ENCODE measurements around the gene GDAP1L1.

Gene GDAP1L1

DNA sequence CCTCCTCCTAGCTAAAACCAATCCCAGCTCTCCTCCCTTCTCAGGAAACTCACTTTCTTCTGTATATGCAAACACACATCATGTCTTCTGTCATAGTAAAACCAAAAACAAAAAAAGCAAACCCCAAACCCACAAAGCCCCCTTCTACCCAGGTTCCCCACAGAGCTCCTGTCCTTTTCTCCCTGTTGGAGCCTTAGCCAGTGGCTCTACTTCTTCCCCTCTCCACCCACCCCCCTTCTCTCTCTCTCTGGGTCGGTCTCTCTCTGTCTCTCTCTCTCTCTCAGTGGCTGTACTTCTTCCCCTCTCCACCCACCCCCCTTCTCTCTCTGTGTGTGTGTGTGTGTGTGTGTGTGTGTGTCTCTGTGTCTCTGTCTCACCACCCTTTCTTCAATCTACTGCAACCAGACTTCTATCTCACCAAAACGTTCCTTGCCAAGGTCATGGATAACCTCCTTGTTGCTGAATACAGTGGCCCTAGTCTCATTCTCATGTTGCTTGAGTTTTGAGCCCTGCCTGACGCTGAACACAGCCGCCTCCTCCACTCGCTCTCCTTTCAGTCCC is 27.9 kb upstream of the GDAP1L1 start:
- WGBS, result 65% methylated on average over 4 of the region's 5 CpGs
- H3K9me3 ChIP-seq (ENCODE audit: control insufficient read depth, low read length), result no peaks in the 10 kb centered on the region

DNA sequence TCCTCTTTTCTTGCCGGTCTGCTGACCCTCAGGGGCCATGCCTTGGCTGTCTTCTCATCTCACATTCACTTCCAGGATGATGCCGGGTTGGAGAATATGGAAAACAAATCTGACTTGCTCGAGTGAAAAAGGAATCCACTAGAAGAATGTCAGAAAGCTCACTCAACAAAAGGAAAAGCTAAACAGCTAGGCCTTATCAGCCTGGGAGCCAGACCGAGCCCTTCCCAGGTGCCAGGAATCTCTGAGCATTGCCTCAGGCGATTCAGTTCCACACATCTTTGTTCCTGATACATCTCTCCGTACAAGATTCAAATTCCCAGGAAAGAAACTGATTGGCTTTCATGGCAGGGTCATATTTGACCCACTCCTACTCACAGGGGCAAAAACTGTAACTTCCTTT is 27.3 kb upstream of the GDAP1L1 start:
- Histone ChIP-seq H3K4ac (ENCODE audit: low read depth in 1 of 2, low read length in 2 of 2) (no peak overlapping the region), H3K4me1 (ENCODE audit: control insufficient read depth, insufficient read depth, low read depth, low read length) (peaks cover 1% of the 10 kb centered on the region), H2BK5ac (ENCODE audit: low read depth, low read length, poor library complexity, severe bottlenecking) (no peak overlapping the region), H2BK15ac (ENCODE audit: low read depth, poor library complexity, severe bottlenecking) (no peak overlapping the region), H2BK120ac (ENCODE audit: low read depth, low read length) (no peak overlapping the region), H3K36me3 (ENCODE audit: control insufficient read depth in 1 of 2, insufficient read depth in 2 of 2, low read depth in 1 of 2, low read length in 2 of 2) (peaks cover 0 to 8% of the 10 kb centered on the region in 2 experiments), H3K9ac (ENCODE audit: low read length) (no peak overlapping the region), H3K18ac (ENCODE audit: low read depth in 1 of 2, low read length in 2 of 2) (no peak overlapping the region), H3K79me1 (replicated peaks; ENCODE audit: low read length, poor library complexity, severe bottlenecking) (peaks cover 6% of the 10 kb centered on the region), H3K14ac (ENCODE audit: low read length in 2 of 2) (no peak overlapping the region), H3K23ac (ENCODE audit: low read length in 2 of 2) (no peak overlapping the region), H2AFZ (ENCODE audit: low read depth, low read length) (no peak overlapping the region), H4K8ac (ENCODE audit: low read length) (no peak overlapping the region), H3K27me3 (ENCODE audit: control insufficient read depth in 1 of 2, insufficient read depth in 1 of 2, low read length in 2 of 2) (no peaks in the 10 kb centered on the region), H3K9me3 (ENCODE audit: control insufficient read depth, low read length) (no peaks in the 10 kb centered on the region), H2BK12ac (ENCODE audit: low read length in 2 of 2) (no peak overlapping the region), H3K4me3 (ENCODE audit: insufficient read depth in 1 of 2, low read depth in 1 of 2, low read length in 2 of 2) (no peak overlapping the region), H3K4me2 (ENCODE audit: low read length, poor library complexity, severe bottlenecking) (no peak overlapping the region), H4K91ac (ENCODE audit: low read length) (no peak overlapping the region), H3K27ac (ENCODE audit: low read length, poor library complexity, severe bottlenecking) (no peak overlapping the region), H2AK5ac (ENCODE audit: low read length, severe bottlenecking) (no peak overlapping the region)
- no peak for DNase-seq
- WGBS, result 64% methylated on average over 6 of the region's 6 CpGs

More for the DNA sequence above, 27.9 kb upstream of the GDAP1L1 start:
- peaks cover 6% of the 10 kb centered on the region for H3K79me1 ChIP-seq (replicated peaks; ENCODE audit: low read length, poor library complexity, severe bottlenecking)
- no peak overlapping the region for H4K91ac ChIP-seq (ENCODE audit: low read length)
- no peak overlapping the region for H3K23ac ChIP-seq (ENCODE audit: low read length in 2 of 2)
- no peak overlapping the region for H2BK15ac ChIP-seq (ENCODE audit: low read depth, poor library complexity, severe bottlenecking)
- no peak overlapping the region for H2AK5ac ChIP-seq (ENCODE audit: low read length, severe bottlenecking)
- no peak overlapping the region for H3K14ac ChIP-seq (ENCODE audit: low read length in 2 of 2)
- no peak overlapping the region for H3K4me2 ChIP-seq (ENCODE audit: low read length, poor library complexity, severe bottlenecking)
- no peak overlapping the region for H3K4me3 ChIP-seq (ENCODE audit: insufficient read depth in 1 of 2, low read depth in 1 of 2, low read length in 2 of 2)
- H3K18ac ChIP-seq (ENCODE audit: low read depth in 1 of 2, low read length in 2 of 2), result no peak overlapping the region
- H3K27me3 ChIP-seq (ENCODE audit: control insufficient read depth in 1 of 2, insufficient read depth in 1 of 2, low read length in 2 of 2), result no peaks in the 10 kb centered on the region
- H2AFZ ChIP-seq (ENCODE audit: low read depth, low read length), result no peak overlapping the region
- peaks cover 1% of the 10 kb centered on the region for H3K4me1 ChIP-seq (ENCODE audit: control insufficient read depth, insufficient read depth, low read depth, low read length)
- no peak overlapping the region for H3K9ac ChIP-seq (ENCODE audit: low read length)
- H4K8ac ChIP-seq (ENCODE audit: low read length), result no peak overlapping the region
- H3K4ac ChIP-seq (ENCODE audit: low read depth in 1 of 2, low read length in 2 of 2), result no peak overlapping the region
- H2BK120ac ChIP-seq (ENCODE audit: low read depth, low read length), result no peak overlapping the region
- no peak overlapping the region for H2BK5ac ChIP-seq (ENCODE audit: low read depth, low read length, poor library complexity, severe bottlenecking)
- H3K36me3 ChIP-seq (ENCODE audit: control insufficient read depth in 1 of 2, insufficient read depth in 2 of 2, low read depth in 1 of 2, low read length in 2 of 2), result peaks cover 0 to 8% of the 10 kb centered on the region in 2 experiments
- no peak overlapping the region for H2BK12ac ChIP-seq (ENCODE audit: low read length in 2 of 2)
- H3K27ac ChIP-seq (ENCODE audit: low read length, poor library complexity, severe bottlenecking), result no peak overlapping the region
- DNase-seq, result no peak

DNA sequence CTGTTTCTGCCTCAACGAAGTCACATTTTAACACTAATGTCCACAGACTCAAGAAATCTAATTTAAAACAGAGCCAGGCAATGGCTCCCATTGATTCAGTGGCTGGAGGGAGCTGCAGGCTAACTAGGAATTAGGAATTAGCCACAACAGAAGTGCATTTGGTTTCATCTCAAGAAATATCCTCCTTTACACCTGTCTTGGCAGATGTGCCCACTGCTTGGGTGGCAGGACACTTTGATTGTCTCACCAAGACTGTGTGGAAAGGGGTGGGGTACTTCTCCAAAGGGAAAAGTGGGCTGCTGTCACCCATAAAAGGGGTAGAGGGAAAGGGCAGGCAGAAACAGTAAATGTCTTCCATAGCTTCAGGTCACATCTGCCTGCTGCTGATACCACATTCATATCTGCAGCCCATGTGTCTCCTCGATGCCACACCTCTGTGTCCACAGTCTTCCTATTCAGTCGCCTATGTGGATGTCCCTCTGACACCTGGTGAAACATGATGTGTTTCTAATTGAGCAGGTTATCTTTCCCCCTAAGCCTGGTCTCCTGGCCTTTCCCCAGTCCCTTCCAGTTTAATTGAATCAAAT is 25.6 kb upstream of the GDAP1L1 start:
- no peak overlapping the region for H2AK5ac ChIP-seq (ENCODE audit: low read length, severe bottlenecking)
- no peak overlapping the region for H3K14ac ChIP-seq (ENCODE audit: low read length in 2 of 2)
- no peak overlapping the region for H2BK5ac ChIP-seq (ENCODE audit: low read depth, low read length, poor library complexity, severe bottlenecking)
- peaks cover 1% of the 10 kb centered on the region for H3K4me1 ChIP-seq (ENCODE audit: control insufficient read depth, insufficient read depth, low read depth, low read length)
- H4K91ac ChIP-seq (ENCODE audit: low read length), result no peak overlapping the region
- no peak overlapping the region for H2BK15ac ChIP-seq (ENCODE audit: low read depth, poor library complexity, severe bottlenecking)
- H3K79me1 ChIP-seq (replicated peaks; ENCODE audit: low read length, poor library complexity, severe bottlenecking), result peaks cover 5% of the 10 kb centered on the region
- no peak overlapping the region for H4K8ac ChIP-seq (ENCODE audit: low read length)
- no peak overlapping the region for H2BK120ac ChIP-seq (ENCODE audit: low read depth, low read length)
- H3K23ac ChIP-seq (ENCODE audit: low read length in 2 of 2), result no peak overlapping the region
- H3K36me3 ChIP-seq (ENCODE audit: control insufficient read depth in 1 of 2, insufficient read depth in 2 of 2, low read depth in 1 of 2, low read length in 2 of 2), result peaks cover 0 to under 1% of the 10 kb centered on the region in 2 experiments
- no peaks in the 10 kb centered on the region for H3K9me3 ChIP-seq (ENCODE audit: control insufficient read depth, low read length)
- H3K4me2 ChIP-seq (ENCODE audit: low read length, poor library complexity, severe bottlenecking), result no peak overlapping the region
- no peak overlapping the region for H3K9ac ChIP-seq (ENCODE audit: low read length)
- H3K18ac ChIP-seq (ENCODE audit: low read depth in 1 of 2, low read length in 2 of 2), result no peak overlapping the region
- no peak overlapping the region for H3K27ac ChIP-seq (ENCODE audit: low read length, poor library complexity, severe bottlenecking)
- DNase-seq, result no peak
- H2BK12ac ChIP-seq (ENCODE audit: low read length in 2 of 2), result no peak overlapping the region
- no peak overlapping the region for H2AFZ ChIP-seq (ENCODE audit: low read depth, low read length)
- no peaks in the 10 kb centered on the region for H3K27me3 ChIP-seq (ENCODE audit: control insufficient read depth in 1 of 2, insufficient read depth in 1 of 2, low read length in 2 of 2)
- no peak overlapping the region for H3K4ac ChIP-seq (ENCODE audit: low read depth in 1 of 2, low read length in 2 of 2)
- WGBS, result 96% methylated on average over 3 of the region's 3 CpGs
- H3K4me3 ChIP-seq (ENCODE audit: insufficient read depth in 1 of 2, low read depth in 1 of 2, low read length in 2 of 2), result no peak overlapping the region

DNA sequence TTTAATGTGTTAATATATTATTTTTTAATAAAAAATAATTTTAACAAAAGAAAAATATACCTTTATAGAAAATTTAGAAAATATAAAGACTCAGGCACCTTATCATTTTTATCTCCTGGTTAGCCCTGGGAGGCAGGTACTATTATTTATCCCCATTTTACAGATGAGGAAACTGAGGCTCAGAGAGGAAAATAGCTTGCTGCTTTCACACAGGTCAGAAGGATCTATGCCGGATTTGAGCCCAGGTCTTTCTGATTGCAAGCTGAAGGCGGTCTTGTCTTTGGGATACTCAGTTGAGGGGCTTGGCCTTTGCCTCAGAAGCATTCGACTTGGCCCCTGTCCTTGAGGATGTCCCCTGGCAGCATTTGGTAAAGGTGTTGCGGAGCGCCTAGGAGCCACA is 25.1 kb upstream of the GDAP1L1 start:
- Histone ChIP-seq H3K79me1 (replicated peaks; ENCODE audit: low read length, poor library complexity, severe bottlenecking) (peaks cover 2% of the 10 kb centered on the region), H3K36me3 (ENCODE audit: control insufficient read depth in 1 of 2, insufficient read depth in 2 of 2, low read depth in 1 of 2, low read length in 2 of 2) (no peaks in the 10 kb centered on the region), H2BK120ac (ENCODE audit: low read depth, low read length) (no peak overlapping the region), H3K23ac (ENCODE audit: low read length in 2 of 2) (no peak overlapping the region), H3K14ac (ENCODE audit: low read length in 2 of 2) (no peak overlapping the region), H4K91ac (ENCODE audit: low read length) (no peak overlapping the region), H2AK5ac (ENCODE audit: low read length, severe bottlenecking) (no peak overlapping the region), H4K8ac (ENCODE audit: low read length) (no peak overlapping the region), H3K4me3 (ENCODE audit: insufficient read depth in 1 of 2, low read depth in 1 of 2, low read length in 2 of 2) (no peak overlapping the region), H3K4ac (ENCODE audit: low read depth in 1 of 2, low read length in 2 of 2) (no peak overlapping the region), H2AFZ (ENCODE audit: low read depth, low read length) (no peak overlapping the region), H2BK12ac (ENCODE audit: low read length in 2 of 2) (no peak overlapping the region), H3K9ac (ENCODE audit: low read length) (no peak overlapping the region), H3K27ac (ENCODE audit: low read length, poor library complexity, severe bottlenecking) (no peak overlapping the region), H3K18ac (ENCODE audit: low read depth in 1 of 2, low read length in 2 of 2) (no peak overlapping the region), H3K4me1 (ENCODE audit: control insufficient read depth, insufficient read depth, low read depth, low read length) (peaks cover 1% of the 10 kb centered on the region), H2BK15ac (ENCODE audit: low read depth, poor library complexity, severe bottlenecking) (no peak overlapping the region), H3K4me2 (ENCODE audit: low read length, poor library complexity, severe bottlenecking) (no peak overlapping the region), H3K27me3 (ENCODE audit: control insufficient read depth in 1 of 2, insufficient read depth in 1 of 2, low read length in 2 of 2) (no peaks in the 10 kb centered on the region), H2BK5ac (ENCODE audit: low read depth, low read length, poor library complexity, severe bottlenecking) (no peak overlapping the region), H3K9me3 (ENCODE audit: control insufficient read depth, low read length) (no peaks in the 10 kb centered on the region)
- WGBS, result 95% methylated on average over 5 of the region's 5 CpGs
- no peak for DNase-seq
